HuH-7.5 (cell line): ENCODE results near the gene FAM163A.
"Not testable (repeated sequence)": the region's sequence is repeated elsewhere in the genome, so short reads cannot be mapped to it uniquely, and the experiment has no call there.

Experiments
- DNase-seq: peaks from one replicate; pipeline ENCODE4 v3.0.0; 2011; ENCODE audit warnings: low spot score

FAM163A gene

DNA sequence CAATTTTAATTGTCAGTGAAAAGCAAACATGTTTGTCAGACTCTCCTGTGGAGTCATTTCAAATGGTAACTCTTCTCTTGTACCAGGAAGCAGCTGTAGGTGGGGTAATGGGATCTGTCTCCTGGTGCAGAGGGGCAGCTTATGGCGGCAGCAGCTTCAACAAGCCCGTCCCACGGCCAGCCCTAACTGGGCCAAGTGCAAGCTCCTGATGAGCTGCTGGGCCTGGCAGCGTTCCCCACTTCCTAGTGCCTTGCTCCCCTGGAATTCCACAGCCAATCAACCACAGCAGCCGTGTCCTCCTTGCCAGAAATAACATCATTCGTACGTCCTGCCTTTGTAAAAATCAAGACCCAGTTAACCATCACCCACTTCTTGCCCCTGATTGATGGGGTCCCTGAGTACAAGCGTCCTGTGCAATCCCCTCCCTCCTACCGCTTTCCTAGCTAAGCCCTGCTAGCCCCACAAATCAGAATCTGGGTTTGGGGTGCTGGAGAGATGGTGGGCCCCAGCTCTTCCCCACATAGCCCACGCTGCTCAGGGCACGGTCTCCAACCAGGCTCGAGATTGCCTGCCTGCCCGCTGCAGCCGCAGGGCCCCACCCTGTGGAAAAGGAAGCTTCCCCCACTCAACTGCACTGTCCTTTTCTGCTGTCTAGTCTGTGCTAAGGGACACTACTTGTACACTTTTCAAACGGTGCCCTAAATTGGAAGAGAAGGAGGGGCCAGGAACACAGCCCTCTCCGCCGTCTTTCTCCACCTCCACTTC lies 73.3 kb downstream of the FAM163A start:
- DNase-seq = no peak

DNA sequence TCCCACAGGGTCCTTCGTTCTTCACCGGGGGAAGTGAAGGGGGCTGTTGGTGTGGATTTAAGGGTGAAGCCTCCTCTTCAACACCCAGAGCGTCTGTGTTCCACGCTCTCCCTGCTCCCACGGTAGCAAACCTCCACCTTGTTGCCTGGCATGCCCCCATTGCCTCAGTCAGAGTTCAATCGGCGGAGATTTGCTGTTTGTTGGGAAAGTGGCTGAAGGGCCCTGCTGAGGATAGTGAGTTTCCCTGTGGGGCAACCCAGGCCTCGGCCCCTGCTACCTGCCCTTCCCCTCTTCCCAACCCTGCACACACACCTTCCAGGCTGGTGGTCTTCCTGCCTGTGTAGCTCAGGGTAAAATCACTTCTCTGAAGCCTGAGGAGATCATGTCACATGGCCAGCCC lies 74.0 kb downstream of the FAM163A start:
- DNase-seq = no peak

DNA sequence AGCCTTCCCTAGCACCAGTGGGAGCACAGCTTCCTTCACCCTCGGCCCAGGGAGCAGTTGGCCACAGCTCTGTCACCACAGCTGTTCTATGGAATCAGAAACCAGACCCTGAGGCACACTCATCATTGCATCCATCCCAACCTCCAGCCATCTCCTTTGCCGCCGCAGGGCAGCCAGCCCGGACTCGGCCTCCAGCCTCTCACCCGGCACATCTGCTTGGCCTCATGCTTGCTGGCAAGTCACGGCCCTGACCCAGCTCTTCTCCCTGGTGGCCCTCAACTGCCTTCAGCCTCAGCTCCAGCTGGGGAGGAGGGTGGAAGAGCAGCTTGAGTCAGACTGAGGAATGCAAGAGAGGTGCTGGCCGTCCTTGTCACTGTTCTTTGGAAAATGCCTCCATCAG lies 74.7 kb downstream of the FAM163A start:
- DNase-seq = no peak

DNA sequence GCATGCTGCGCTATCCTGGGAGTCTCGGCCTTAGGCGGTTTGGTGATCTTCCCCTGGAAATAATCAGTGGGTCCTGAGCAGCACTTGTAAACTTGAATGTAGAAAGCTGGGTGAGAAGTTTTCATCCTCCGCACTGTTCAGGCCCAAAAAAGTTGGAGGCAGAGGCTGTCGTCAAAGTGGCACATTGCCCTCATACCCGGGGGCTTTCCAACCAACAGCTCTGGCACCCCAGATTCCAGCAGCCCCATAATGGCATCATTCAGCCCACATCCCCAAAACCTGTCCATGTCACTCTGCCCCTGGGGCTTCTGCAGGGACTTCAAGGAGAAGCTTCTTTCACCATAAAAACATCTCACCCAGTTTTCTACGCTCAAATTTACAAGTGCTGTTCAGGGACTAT lies 75.2 kb downstream of the FAM163A start:
- no peak for DNase-seq

DNA sequence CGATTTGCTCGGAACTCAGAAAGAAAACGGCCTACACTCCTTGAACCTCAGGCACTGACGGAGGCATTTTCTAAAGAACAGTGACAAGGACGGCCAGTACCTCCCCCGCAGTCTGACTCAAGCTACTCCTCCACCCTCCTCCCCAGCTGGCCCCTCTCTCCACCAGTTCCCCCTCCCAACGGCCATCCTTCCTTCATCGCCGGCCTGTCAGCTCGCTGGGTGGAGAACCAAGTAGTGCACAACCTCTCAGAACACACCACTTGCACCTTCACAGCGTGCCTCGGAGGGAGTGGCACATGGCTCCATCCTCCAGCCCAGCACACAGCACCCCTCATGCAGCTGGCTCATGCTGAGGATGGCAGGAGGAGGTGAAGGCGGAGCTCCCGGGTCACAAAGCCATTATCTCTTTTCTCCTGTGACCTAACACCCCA lies 75.7 kb downstream of the FAM163A start:
- DNase-seq = no peak

DNA sequence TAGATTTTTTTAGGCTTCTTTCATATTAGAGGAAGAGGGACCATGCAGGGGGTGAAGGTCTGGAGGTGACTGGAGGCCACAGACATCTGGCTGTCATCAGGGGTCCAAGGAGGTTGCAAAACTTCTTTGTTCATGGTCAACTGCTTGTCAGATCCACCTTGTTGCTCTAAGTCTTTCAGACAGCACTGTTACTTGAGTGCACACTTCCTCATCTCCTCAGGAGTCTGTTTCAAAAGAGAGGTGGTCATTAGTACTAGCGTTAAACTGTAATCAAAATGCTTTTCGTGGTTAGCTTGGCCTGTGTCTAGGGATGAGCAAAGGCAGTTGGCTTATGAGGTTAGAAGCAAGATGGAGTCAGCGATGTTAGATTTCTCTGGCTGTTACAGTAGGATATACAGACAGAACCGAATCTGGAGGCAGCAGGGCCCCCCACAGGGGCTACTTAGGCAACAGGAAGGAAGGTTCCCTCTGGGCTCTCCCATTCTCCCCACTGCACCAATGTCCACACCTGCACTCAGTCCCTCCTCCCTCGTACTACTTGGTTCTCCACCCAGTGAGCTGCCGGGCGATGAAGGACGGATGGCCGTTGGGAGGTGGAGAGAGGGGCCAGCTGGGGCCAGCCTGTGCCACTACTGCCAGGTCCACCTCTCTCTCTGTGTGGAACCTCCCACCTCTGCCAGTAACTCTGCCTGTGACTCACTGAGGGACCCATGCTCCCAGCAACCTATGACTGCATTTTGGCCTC lies 77.3 kb downstream of the FAM163A start:
- no peak for DNase-seq

DNA sequence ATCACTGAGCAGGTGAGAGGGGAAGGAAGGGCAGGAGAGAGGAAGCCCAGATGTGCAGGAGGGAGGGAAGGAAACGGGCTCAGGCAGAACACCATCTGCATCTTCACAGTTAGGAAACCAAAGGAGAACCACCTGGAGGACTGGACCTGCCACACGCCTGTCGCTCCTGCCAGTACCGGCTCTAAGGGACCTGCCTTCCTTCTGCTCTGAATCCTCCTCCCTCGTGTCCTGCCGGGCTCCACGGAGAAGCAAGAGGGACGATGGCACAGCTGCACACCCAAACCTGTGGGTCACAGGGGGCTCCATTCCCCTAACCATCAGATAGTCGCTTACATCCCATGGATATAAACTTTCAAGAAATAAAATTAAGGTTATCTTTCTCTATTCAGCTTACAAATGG lies 78.4 kb downstream of the FAM163A start:
- DNase-seq = no peak

DNA sequence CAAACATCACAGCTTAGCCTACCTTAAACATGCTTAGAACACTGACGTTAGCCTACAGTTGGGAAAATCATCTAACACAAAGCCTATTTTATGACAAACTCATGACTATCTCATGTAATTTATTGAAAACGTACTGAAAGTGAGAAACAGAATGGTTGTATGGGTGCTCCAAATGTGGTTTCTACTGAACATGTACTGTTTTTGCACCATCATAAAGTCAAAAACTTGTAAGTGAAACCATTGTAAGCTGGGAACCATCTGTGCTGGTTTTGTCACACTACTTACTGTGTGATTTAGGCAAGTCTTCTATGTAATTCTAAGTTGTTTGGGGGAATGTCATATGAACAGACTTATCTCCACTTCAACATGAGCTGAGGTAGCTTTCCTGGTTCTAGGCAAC lies 79.0 kb downstream of the FAM163A start:
- DNase-seq = no peak

DNA sequence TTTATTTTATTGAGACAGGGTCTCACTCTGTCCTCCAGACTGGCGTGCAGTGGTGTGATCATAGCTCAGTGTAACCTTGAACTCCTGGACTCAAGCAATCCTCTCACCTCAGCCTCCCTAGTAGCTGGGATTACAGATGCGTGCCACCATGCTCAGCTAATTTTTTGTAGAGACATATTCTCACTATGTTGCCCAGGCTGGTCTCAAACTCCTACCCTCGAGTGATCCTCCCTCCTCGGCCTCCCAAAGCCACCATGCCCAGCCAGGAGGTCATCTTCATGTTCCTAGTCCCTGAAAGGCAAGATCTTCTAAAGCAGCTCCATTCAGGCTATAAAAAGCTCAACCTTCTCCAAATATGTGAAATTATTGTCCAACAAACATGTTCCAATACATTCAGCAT lies 80.6 kb downstream of the FAM163A start:
- DNase-seq = no peak

DNA sequence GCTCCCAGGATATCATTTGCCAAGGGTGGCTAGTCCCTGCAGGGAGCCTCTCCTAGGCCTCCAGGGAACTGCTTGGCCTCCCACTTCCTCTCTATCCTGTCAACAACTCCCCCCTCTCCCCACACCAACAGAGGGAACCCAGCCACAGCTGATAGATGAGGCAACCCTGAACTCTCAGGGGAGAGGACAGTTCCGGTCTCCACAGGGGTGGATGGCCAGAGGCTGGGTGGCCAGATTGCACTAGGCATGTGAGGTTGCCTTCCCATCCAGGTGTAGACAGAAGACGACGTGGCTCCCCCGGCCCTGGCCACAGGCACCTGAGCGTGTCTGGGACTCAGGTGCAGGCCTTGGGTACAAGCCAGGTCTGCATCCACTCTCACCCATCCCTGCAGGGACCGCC lies 81.2 kb downstream of the FAM163A start:
- no peak for DNase-seq

DNA sequence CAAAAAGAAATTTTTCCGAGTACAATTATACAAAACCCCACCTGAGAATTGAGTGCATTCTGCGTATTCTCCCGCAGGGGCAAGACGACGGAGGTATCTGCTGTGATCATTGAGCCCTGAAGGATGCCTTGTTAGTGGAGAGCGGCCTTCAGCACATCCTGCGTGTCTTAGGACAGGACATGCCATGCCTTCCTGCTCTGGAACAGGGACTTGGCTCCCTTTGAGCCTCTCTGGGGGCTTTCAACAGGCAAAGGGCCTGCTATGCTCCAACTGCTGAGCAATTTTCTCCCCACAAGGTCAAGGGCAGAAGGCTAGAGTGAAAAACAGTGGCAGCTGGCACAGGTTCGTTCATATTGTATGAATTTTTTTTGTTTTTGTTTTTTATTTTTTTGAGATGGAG lies 82.1 kb downstream of the FAM163A start:
- no peak for DNase-seq

DNA sequence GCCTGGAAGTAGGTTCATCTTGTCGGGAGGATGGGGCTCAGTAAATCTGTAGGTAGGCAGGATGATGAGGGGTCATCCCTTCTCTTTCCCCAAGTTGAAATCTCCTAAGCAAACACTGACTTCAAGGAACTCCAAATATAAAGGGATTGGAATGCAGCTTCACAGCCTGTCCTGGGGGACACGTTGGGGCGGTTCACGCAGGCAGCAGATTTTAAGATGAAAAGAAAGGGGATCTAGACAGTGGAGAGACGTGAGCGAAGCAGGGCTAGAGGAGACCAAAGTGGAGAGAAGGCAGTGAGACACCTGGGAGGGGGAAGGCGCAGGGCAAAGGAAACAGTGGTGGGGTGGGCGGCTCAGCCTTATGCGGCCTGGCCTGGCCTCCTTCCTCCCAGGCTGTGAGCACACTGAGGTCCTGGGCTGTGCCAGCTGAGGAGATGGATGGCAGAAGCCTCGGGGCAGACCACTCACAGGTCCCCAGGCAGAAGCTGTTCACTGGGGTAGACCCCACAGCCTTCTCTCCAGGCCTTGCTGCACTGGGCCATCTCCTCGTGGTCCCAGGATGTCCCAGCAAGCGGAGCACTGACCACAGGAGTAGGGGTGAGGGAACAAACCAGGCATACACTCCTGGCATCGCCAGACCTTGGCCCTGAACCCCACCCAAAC lies 82.8 kb downstream of the FAM163A start:
- no peak for DNase-seq

DNA sequence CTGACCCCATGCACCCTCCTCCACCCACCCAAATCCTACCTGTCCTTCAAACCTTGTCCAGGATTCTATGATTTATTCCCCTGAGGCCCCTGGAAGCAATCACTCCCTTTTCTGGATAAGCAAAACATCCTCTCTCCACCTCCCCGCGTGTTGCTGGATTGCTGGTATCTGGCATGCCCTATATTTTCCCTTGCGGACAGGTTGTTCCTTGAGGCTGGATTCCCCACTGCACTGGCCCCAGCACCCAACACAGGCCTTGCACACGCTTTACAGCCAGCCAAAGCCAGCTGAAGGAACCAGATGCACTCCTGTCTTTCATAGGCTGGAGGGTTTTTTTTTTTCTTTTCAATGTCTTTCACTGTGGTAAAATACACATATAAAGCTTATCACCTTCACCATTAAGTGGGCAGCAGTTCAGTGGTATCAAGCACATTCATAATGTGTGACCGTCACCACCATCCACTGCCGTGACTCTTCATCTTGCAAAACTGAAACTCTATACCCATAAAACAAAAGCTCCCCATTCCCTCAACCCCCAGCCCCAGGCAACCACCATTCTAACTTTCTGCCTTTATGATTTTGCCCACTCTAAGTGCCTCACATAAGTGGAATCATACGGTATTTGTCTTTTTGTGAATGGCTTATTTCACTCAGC lies 83.7 kb downstream of the FAM163A start:
- no peak for DNase-seq

DNA sequence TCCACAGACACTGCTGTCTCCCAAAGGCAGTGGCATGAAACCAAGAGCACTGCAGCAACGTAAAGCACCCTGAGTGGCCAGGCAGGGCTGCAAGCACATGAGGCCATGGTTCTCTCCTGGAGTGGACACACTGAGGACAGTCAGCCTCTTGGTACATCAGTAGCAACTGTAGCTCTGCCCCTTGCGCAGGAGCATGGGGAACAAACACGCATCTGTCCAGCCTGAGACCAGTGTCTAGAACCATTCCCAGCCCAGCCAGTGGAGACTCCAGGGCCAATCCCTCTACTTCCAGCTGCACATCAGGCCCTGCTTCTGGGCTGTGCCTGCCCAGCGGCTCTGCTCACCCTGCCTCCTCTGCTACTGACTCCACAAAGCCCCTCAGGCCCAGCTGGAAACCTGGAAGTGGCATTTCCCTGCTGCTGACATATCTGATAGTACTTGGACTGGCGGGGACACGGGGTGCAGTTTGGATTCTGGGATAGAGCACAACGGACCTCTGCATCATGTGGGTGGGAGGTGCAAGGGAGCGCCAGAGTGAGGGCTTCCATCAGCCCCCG lies 85.5 kb downstream of the FAM163A start:
- DNase-seq = no peak

DNA sequence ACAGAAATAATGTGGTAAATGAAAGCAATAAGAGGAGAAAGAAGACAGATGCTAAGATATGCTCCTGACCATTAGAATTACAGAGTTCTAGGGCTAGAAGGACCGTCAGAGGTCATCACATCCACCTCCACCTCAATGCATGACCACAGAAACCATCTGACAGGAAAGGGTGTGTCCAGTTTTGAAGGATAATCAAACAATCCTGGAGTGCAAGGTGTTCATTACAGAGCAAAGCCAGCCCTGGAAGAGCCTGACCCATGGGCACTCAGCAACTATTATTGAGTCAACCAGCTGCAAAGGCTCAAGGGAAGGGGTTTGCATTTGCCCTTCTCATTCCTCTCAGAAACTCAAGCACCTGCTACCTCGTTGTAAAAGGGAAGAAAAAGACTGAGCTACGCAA lies 88.1 kb downstream of the FAM163A start:
- DNase-seq = no peak

DNA sequence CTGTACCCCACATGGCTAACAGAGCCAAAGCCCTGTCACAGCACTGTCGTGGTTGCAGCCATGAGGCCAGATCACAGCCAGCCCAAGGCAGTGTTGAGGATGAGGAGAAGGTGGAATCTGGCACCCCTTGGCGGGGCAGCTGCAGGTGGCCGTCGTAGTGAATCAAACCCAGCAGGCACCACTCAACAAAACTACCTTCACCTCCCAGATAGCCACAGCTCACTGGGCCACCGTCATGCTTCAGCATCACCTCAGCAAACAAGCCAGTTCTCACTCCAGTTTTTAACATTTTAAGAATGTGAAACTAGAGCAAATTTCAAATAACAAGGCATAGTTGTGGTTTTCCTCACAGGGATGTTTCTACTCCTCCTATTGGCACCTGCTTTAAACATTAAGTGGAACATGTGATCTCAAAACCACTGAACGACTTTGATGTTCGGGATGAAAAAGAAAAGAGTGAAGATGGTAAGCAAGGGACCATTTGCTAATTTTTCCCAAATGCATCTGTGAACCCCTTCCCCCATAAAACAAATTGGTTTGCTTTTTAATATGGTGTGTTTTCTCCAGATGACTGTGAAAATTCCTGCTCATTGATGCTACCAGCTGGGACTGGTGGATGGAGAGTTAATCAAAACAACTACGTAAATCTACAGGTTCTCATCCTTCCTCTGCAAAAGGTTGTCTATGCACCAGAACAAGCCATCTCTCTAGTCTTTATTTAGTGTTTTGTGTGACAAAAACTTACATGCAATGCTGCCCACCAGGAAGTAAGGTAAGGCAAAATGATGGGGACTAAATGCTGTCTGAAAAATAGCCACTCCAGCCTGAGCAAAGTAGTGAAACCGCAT lies 89.0 kb downstream of the FAM163A start:
- no peak for DNase-seq

DNA sequence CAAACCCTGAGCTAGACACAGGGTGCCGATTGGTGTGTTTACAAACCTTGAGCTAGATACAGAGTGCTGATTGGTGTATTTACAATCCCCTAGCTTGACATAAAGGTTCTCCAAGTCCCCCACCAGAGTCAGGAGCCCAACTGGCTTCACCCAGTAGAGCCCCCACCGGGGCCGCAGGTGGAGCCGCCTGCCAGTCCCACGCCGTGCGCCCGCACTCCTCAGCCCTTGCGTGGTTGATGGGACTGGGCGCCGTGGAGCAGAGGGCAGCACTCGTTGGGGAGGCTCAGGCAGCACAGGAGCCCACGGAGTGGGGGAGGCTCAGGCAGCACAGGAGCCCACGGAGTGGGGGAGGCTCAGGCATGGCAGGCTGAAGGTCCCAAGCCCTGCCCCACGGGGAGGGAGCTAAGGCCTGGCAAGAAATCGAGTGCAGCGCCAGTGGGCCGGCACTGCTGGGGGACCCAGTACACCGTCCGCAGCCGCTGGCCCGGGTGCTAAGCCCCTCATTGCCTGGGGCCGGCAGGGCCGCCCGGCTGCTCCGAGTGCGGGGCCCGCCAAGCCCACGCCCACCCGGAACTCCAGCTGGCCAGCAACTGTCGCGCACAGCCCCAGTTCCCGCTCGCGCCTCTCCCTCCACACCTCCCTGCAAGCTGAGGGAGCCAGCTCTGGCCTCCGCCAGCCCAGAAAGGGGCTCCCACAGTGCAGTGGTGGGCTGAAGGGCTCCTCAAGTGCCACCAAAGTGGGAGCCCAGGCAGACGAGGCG lies 93.8 kb downstream of the FAM163A start:
- DNase-seq = not testable (repeated sequence)

DNA sequence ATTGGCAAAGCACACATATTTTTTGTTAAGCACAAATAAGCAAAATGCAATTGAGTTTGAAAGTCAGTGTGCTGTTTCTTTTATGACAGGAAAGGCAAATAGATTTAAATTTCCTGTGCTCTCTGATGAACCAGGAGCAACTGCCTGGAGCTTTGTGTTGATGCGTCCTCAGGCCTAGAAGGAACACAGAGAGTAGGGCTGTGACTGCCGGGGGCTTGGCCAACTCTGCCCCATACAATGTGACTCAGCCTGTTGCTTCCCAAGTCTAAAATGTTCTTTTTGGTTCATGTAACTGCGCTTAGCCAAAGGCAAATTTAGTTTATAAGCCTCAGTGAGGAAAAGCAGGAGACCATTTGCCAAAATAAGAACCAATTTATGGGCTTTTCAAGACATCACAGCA lies 97.0 kb downstream of the FAM163A start:
- DNase-seq = no peak

DNA sequence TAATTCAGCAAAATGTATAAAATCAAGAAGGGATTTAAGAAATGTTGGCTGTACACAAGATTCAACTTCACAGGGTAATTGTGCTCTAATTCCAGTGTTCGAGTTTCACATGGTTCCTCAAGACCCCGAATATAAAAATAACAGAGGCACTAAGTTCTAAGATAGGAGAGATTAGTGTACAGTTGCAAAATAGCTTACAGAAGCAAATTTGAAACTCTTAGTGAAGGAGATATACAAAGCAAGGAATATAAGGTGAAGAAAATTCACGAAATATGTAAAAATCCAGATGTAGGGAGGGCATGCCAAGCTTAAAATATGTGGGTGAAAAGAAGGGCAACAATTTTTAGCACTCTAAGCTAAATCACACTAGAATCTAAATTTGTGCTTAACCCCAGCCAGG lies 105.1 kb downstream of the FAM163A start:
- DNase-seq = no peak

DNA sequence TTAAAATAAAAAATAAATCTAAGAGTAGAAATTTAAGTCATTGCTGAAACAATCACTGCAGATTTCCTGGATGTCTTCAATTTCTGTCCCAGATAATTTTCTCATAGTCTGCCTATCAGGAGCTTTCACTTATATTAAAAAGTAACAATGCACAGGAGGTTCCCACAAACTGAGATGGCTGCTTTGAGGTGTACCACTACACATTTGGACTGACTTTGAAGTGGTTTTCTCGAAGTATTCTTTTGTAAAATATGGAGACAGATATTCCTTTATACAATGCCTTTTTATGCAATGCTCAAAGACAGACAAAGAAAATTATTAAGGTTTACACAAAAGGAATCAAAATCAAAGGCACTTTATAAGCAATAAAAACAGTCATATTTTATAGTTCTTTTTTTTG lies 110.0 kb downstream of the FAM163A start:
- DNase-seq = no peak

DNA sequence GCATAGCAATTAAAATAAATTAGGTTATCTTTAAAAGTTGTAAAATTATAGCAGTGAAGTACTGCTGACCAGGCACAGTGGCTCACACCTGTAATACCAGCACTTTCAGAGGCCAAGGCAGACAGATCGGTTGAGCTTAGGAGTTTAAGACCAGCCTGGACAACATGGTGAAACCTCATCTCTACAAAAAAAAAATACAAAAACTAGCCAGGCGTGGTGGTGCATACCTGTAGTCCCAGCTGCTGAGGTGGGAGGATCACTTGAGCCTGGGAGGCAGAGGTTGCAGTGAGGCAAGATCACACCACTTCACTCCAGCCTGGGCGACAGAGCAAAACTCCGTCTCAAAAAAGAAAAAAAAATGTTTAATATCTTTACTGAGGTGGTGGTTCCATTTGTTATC lies 112.7 kb downstream of the FAM163A start:
- not testable (repeated sequence) for DNase-seq
